HG02763 (cell line): ENCODE data around the gene FAM187B.
"Not testable (repeated sequence)": the region's sequence is repeated elsewhere in the genome, so short reads cannot be mapped to it uniquely, and the experiment has no call there.

ENCODE experiments used
- ATAC-seq: cut with Tn5 transposase; IDR thresholded peaks from one replicate; pipeline ENCODE4 v1.9.1; 2021; ENCODE audit warnings: mild to moderate bottlenecking, moderate library complexity; ENCODE audit not compliant: unreplicated experiment

The FAM187B gene

DNA sequence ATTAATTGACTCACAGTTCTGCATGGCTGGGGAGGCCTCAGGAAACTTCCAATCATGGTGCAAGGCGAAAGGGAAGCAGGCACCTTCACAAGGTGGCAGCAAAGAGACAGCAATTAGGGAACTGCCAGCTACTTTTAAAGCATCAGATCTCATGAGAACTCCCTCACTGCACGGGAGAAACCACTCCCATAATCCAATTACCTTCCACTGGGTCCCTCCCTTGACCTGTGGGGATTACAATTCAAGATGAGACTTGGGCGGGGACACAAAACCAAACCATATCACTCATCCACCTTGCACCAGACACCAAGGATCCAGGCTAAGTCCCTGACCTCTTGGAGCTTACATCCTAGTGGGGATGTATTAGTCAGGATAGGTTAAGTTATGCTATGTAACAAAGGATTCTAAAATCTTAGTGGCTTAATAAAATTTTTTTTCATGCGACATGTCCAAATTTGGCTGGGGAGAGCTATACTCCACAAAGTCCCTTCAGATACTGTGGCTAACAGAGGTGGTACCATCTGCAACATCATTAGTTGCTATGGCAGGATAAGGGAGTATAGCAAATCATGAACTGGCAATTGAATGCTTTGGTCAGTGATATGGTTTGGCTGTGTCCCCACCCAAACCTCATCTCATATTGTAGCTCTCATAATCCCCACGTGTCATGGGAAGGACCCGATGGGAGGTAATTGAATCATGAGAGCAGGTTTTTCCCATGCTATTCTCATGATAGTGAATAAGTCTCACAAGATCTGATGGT, 8.3 kb upstream of the FAM187B start:
- no peak for ATAC-seq

DNA sequence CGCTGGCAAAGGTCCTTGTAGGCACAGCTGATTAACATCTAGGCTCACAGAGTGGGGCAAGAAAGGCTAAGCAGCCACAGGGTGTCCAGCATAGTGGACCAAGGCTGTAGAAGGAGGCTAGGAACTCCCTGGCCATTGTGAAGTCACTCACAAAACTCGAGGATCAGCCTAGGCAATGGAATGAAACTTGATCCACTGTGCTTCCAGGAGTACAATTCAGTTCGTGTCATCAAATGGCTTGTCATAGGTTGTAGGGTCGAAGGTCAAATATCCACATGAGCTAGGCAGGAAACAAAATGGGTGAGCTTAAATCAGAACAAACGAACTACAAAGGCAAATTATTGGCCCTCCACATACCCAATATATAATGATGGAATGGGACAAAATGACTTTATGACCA, 4.4 kb upstream of the FAM187B start:
- no peak for ATAC-seq

DNA sequence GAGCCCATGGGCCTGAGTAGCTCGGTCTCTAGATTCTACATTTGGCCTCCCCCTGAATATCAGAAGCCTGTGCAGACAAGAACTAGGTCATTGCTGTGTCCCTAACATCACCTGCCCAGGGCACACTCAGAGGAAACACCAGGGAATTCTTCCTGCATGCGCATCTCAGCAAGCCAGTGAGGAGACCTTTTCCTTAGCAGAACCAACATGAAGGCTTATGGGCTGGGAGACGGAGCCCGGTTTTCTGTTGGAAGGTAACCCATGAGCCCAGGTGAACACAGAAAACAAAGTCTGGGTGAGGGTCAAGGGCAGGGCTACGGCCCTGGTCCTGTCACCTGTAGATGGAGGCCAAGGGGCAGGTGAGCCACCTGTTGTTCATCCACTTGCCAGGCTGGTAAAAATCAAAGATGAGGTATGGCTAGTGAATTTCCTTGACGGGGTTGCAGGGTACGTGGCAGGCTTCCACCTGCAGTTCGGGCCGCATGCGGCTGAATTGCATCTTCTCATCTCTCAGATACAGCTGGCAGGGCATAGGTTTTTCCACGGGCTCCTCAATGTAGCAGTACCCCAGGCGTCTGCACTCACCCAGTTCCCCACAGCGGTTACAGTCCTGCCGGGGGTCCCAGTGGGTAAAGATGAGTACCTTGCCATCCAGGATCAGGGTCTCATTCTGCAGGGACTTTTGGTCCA, 3.6 kb upstream of the FAM187B start:
- ATAC-seq: no peak

DNA sequence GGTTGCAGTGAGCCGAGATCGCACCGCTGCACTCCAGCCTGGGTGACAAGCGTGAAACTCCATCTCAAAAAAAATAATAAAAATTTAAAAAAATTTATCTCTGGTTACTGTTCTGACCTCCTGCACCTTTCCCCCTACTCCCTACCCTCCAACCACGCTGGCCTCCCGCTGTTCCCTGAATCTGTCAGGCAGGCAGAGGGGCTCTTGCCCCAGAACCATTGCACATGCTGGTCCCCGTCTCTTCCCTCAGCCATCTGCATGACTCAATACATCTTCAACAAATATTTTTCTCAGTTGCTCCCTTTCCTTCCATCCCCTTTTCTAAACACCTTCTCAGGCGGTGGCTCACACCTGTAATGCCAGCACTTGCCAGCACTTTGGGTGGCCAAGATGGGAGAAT, 1.1 kb upstream of the FAM187B start:
- no peak for ATAC-seq

DNA sequence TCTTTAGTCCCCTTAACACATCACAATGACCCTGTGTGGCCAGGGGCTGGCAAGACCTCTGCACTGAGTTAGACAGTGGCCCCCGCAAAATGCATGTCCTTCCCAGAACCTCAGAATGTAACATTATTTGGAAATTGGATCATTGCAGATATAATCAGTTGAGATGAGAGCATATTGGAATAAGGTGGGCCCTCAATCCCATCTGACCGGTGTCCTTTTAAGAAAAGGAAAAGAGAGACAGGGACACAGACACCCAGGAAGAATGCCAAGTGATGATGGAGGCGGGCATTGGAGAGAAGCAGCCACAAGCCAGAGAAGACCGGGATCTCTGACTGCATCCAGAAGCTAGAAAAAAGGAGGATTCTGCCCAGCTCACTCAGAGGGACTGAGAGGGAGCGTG, 1.8 kb downstream of the FAM187B start:
- no peak for ATAC-seq

DNA sequence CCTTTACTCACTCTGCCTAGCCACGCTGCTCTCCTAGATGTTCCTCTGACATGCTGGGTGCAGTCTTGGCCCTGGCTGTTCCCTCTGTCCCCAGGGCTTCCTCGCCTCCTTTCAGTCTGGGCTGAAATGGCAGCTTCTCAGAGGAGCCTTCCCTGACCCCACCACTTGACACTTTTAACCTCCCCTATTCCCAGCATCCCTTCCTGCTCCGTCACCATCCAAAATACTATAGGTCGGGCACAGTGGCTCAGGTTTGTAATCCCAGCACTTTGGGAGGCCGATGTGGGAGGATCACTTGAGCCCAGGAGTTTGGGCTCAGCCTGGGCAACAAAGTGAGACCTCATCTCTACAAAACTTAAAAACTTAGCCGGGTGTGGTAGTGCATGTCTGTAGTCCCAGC, 2.6 kb downstream of the FAM187B start:
- ATAC-seq: no peak

DNA sequence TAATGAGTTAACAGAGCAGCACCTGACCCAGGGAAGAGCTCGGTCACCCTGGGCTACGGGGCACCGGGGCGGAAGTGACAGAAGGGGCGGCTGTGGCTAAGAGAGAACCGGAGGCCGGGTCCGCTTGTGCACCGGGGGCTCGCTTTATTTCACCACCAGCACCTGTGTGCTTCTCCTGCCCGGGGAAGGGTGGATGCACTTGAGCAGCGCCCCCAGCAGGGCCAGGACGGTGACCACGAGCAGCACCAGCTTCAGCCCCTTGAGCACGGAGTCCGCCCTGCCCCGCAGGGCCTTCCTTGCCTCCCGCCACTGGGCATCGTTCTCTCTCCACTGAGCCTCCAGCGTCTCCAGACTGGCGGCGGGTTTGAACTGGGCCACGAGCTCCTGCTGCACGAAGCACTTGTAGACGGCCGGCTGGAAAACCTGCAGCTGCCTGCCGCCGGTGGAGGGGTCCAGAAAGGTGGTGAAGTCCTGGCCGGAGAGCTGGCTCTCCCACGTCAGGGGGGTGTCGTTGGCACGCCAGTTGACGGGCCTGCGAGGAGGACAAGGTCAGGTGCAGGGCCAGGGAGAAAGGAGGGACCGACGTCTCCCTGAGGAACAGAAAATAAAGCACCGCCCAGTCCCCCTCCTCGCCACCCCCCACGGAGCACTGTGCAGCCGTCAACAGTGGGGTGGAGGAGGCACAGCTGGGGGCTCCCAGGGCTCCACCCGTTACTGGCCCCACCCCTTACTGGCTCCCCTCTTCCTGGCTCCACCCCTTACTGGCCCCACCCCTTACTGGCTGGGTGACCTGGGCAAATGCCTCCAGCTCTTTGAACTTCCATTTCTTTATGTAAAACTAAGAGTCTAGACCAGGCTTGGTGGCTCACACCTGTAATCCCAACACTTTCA, 3.6 kb downstream of the FAM187B start:
- no peak for ATAC-seq

DNA sequence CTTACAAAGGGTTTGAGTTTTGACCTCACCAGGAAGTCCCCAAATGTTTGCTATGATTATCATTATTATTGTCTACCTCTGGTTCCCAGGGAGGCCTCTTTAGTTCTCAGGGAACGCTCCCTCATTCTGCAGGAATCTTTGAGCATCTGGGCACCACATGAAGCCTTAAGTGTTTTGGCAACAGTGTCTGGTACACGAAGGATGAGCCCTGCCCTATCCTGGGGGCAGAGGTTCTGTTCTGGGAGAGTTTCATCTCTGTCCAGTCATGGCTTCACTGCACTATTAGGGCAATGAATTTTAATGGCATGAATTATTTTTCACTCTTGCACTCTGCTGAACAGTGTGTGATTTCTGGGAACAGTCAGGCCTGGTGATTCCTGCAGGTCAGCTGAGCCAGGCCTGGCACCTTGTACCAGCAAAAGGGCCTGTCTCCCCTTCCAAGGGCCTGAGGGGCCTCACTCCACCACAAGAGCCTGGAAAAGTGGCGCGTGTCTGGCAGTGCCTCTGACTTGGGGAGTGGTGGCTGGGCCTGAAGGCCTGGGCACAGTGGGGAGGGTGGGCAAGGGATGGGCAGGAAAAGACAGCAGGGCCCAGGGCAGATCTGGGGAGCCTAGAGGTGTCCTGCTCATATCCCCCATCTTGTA, 4.6 kb downstream of the FAM187B start:
- ATAC-seq: no peak

DNA sequence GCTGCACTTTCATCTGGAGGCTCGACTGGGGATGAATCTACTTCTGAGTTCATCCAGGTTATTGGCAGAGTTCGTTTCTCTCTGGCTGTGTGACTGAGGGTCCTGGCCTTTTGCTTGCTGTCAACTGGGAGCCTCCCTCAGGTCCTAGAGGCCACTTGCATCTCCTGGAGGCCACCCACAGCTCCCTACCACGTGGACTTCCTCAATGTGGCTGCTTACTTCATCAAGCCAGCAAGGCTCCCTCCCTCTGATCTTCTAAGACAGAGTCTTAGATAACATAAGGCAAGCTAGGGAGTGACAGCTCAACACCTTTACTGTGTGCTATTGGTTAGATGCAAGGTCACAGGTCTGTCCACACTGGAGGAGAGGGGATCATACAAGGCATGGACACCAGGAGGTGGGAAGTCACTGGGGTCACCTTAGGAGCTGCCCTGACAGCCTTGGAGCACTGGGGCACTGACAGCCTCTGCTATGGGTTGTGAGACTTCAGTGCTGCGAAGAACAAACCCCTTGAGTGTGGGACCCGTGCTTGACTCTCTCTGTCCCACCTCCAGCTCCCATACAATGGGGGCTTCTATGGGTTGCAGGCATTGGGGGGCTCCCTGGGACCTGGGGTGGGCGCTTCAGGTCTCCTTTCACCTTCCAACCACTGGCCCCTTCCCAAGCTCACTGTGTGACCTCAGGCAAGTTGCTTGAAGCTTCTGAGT, 5.3 kb downstream of the FAM187B start:
- ATAC-seq: no peak

DNA sequence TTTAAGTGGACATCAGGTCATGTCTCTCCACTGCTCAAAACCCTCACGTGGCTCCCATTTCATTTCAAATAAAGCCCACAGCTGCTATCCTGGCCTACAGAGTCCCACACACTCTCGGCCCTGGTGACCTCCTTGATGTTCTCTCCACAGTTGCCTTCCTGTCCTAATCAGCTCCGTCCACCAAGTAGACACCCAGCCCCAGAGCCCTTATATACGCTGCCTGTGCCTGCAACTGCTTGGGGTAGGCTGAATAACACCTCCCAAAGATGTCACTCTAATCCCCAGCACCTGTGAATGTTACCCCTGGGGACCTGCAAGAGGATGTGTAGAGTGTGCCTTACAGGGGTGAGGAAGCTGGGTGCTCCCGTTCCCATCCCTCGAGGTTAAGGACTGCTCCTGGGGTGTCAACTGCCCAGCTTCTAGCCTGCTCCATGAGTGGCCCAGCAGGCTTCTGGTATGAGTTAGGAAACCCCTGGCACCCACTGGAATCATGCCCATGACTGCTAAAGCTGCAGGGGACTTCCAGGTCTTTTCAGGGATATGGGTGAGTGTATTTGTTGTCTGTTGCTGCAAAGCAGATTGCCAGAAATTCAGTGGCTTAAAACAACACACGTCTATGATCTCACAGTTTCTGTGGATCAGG, 6.0 kb downstream of the FAM187B start:
- ATAC-seq: no peak

DNA sequence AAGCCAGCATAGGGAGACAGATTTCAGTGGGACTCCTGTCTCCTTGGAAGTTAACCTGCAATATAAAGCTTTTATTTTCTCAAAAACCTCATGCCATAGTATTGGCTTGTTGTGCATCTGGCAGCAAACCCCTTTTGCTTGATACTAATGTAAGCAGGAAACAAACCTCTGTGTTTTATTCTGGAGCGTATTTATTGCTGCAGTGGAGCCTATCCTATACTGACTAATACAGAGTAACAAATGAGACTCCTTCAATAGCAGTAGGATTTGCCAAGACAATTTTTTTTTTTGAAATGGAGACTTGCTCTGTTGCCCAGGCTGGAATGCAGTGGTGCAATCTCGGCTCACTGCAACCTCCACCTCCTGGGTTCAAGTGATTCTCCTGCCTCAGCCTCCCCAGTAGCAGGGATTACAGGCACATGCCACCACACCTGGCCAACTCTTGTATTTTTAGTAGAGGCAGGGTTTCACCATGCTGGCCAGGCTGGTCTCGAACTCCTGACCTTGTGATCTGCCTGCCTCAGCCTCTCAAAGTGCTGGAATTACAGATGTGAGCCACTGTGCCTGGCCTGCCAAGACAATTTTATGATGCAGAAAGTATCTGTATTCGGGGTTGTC, 7.5 kb downstream of the FAM187B start:
- ATAC-seq: not testable (repeated sequence)

DNA sequence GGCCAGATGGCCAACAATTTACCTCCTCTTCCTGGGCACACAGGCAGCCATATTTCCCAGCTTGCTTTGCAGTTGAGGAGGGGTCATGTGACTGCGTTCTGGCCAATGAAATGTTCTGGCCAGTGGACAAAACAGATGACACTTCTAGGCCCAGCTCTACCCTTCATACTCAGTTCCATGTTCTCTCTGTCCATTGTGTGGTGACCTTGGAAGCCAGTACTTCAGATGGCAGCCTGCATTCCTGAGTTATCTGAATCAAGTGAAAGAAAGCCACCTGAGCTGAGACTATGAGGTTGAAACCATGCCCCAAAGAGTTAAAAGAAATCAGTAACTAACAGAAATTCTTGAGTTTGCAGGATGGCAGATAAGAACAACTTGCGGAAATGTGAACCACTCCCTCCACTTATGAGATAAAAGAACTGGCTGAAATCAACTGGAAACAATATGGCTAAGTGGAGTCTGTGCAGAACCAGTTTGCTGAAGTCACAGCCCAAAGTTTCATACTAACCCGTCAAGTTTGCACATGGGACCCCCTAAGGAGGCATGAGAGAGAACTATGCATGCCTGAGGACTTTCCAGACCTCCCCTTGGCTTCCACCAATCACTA, 8.1 kb downstream of the FAM187B start:
- ATAC-seq: no peak

DNA sequence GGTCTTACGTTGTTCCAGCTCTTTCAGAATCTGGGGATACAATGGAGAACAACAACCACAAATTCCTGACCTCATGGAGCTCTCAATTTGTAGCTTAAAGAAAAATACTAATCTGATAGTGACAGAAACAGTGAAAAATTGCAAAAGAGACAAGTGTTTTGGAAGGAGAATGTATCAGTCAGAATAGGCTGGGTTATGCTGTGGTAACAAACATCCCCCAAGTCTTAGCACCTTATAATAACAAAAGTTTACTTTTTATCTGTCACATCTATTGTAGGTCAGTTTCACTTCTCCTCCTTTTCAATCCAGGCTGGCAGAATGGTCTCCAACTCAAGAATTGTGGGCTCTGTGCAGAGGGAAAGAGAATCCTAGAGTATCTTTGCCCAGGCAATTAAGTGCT, 9.5 kb downstream of the FAM187B start:
- ATAC-seq: no peak

DNA sequence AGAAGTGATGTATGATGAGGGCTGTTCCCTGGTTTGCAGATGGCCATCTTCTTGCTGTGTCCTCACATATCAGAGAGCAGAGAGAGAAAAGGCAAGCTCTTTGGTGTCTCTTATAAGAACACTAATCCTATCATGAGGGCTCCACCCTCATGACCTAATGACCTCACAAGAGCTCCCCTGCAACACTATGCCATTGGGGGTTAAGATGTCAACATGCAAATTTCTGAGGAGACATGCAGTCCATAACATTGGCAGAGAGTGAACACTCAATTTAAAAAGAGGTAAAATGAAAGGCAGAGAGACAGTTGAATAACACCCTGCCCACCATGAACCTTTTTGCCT, 10.9 kb downstream of the FAM187B start:
- ATAC-seq: no peak

DNA sequence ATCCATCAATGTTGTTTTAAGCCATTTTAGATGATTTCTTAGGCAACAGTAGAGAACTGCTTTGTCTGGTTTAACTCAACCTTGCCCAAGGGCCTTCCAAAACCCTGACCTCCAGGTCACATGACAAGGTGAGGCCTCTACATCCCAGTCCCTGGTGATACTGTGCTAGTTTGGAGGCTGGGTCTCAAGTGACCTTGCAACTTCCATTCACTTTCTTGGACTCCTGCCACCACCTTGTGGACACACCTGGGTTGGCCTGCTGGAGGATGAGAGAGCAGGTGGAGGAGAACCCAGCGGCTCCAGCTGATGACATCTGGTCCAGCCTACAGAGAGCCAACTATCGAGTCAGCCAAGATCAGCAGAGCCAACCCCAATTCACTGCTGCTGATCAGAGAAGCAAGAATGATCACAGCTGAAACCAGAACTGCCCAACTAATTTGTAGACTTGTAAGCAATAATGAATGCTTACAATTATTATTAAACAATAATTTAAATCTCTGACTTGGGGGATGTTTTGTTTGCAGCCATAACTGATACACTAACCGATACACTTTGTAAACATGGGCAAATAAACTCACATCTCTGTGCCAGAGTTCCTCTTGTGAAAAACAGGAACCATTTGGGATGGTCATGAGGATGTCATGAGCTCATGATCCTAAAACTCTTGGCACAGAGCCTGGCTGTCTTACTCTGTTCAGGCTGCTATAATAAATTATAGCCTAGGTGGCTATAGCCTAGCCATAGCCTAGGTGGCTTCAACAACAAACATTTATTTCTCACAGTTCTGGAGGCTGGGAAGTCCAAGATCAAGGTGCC, 11.5 kb downstream of the FAM187B start:
- ATAC-seq: no peak

DNA sequence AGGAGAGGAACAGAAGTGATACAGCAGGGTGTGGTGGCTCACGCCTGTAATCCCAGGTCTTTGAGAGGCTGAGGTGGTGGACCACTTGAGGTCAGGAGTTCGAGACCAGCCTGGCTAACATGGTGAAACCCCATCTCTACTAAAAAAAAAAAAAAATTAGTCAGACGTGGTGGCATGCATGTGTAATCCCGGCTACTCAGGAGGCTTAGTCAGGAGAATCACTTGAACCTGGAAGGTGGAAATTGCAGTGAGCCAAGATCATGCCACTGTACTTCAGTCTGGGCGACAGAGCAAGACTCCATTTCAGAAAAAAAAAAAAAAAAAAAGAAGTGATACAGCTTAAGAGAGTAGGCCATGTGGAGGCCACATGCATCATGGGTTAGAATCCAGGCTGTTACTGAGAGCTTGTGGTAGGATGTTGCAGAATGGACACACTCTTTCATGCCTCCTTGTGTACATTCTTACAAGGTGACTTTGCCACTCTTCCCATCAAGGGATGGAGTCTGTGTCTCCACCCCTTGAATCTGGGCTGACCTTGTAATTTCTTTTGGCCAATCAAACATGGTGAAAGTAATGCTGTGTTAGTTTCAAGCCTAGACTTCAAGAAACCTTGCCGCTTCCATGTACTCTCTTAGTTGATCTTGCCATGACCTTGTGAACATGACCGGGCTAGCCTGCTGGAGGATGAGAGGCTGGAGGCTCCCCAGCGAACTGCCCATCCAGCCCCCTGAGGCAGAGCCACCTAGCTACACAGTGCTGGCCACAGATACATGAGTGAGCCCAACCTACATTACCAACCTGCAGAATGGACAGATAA, 12.3 kb downstream of the FAM187B start:
- no peak for ATAC-seq

DNA sequence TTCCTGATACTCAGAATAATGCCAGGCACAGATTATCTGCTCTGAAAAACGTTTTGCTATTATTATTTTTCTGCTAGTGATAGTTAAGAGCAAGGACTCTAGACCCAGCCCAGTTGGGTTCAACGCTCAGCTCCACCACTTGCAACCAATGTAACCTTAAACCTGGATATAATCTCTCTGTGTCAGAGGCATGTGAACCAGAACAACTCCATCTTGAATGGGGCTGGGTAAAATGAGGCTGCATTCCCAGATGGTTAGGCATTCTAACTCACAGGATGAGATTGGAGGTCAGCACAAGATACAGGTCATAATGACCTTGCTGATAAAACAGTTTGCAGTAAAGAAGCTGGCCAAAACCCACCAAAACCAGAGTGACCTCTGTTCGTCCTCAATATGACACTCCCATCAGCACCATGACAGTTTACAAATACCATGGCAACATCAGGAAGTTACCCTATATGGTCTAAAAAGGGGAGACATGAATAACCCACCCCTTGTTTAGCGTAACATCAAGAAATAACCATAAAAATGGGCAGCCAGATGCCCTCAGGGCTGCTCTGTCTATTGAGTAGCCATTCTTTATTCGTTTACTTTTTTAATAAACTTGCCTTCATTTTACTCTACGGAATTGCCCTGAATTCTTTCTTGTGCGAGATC, 13.6 kb downstream of the FAM187B start:
- ATAC-seq: no peak
